Measurements from ENCODE around the gene ZNF223.
A peak's percentile ranks its signal among the peaks of the same experiment; 100 is the strongest.

Gene ZNF223

GRCh38 chr19:44109458-44109857 is 57.6 kb downstream of the ZNF223 start:
- Mint-ChIP-seq H3K4me1 (ENCODE audit: low read depth) (peaks cover 13% of the 10 kb centered on the region), H3K4me3 (no peak overlapping the region), H3K27ac (no peak overlapping the region), H3K36me3 (ENCODE audit: low read depth) (peaks cover 49% of the 10 kb centered on the region), H3K9me3 (peaks cover 53% of the 10 kb centered on the region), H3K27me3 (ENCODE audit: low read depth) (no peaks in the 10 kb centered on the region)
- DNase-seq (ENCODE audit: low spot score): no peak

GRCh38 chr19:44111910-44112463 is 60.2 kb downstream of the ZNF223 start:
- H3K36me3 Mint-ChIP-seq (ENCODE audit: low read depth): peaks cover 41% of the 10 kb centered on the region
- H3K4me1 Mint-ChIP-seq (ENCODE audit: low read depth): peaks cover 15% of the 10 kb centered on the region

GRCh38 chr19:44112802-44113137 is 60.9 kb downstream of the ZNF223 start:
- H3K4me1 Mint-ChIP-seq (ENCODE audit: low read depth): peaks cover 15% of the 10 kb centered on the region
- no peaks in the 10 kb centered on the region for H3K27me3 Mint-ChIP-seq (ENCODE audit: low read depth)
- peak overlapping the region; percentile 100 for H3K4me3 Mint-ChIP-seq
- peak overlapping the region; percentile 92 for H3K27ac Mint-ChIP-seq
- H3K36me3 Mint-ChIP-seq (ENCODE audit: low read depth): peaks cover 39% of the 10 kb centered on the region
- peaks cover 30% of the 10 kb centered on the region for H3K9me3 Mint-ChIP-seq
- no peak for DNase-seq (ENCODE audit: low spot score)

More at GRCh38 chr19:44111910-44112463, 60.2 kb downstream of the ZNF223 start:
- Mint-ChIP-seq H3K9me3 (peaks cover 38% of the 10 kb centered on the region), H3K27ac (no peak overlapping the region), H3K27me3 (ENCODE audit: low read depth) (no peaks in the 10 kb centered on the region), H3K4me3 (peak overlapping the region; percentile 100)
- DNase-seq (ENCODE audit: low spot score): no peak

DNA sequence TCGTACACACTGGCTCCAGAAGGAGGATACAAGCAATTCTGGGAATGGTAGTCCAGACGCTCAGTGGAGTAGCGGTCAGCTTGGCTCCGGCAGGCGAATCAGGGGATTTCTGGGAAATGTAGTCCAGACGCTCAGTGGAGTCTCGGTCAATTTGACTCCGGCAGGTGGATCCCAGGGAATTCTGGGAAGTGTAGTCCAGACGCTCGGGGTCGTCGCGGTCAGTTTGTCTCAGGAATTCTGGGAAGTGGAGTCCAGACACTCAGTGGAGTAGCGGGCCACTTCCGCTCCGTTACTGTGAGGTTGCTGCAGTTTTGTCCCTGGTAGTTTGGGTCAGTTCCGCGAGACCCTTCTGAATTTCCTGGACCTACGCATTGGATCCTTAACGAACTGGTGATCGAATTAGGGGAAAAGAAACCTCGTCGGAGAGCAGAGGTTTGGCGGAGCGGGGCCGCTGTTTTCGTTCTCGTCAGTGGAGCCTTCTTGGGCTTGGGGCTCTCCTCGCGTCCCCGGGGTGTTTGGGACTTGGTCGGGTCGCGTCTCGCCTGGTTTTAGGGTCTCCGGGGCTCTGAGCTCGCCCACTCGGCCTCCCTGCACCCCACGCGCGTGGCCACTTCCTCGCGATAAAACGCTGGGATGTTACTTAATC is 61.4 kb downstream of the ZNF223 start, which contains the start of gene ZNF225:
TSS of gene ZNF225 (plus strand) at position 262 of the 646 bp plus-strand sequence. CDS start 2,429 bp downstream, outside the sequence.
- Mint-ChIP-seq H3K27ac (peak within 1 kb of the TSS; percentile 92), H3K9me3 (peaks cover 26% of the 10 kb centered on the region), H3K27me3 (ENCODE audit: low read depth) (no peaks in the 10 kb centered on the region), H3K36me3 (ENCODE audit: low read depth) (peaks cover 38% of the 10 kb centered on the region), H3K4me3 (peak within 1 kb of the TSS; percentile 100), H3K4me1 (ENCODE audit: low read depth) (peaks cover 15% of the 10 kb centered on the region)
- DNase-seq (ENCODE audit: low spot score): peak; percentile 88

- Mint-ChIP-seq H3K9me3 (peaks cover 22% of the 10 kb centered on the region), H3K27me3 (ENCODE audit: low read depth) (no peaks in the 10 kb centered on the region), H3K4me1 (ENCODE audit: low read depth) (peaks cover 15% of the 10 kb centered on the region), H3K27ac (peak overlapping the region; percentile 92), H3K36me3 (ENCODE audit: low read depth) (peaks cover 42% of the 10 kb centered on the region), H3K4me3 (peak overlapping the region; percentile 100)
- DNase-seq (ENCODE audit: low spot score): no peak
Observed at GRCh38 chr19:44113784-44114390, 62.1 kb downstream of the ZNF223 start.

All from T-helper 2 cell treated with Interferon-gamma antibody and Interleukin-4, amounts not matched to agents 5 μg/mL and 100 μg/mL, for 36 hours (primary cell).